HG03469 (cell line): ENCODE results near the gene CCR3.

Experiments used
- ATAC-seq: cut with Tn5 transposase; IDR thresholded peaks from one replicate; pipeline ENCODE4 v1.9.1; 2021; ENCODE audit warnings: mild to moderate bottlenecking, moderate library complexity, moderate number of reproducible peaks; ENCODE audit not compliant: unreplicated experiment

The CCR3 gene

DNA sequence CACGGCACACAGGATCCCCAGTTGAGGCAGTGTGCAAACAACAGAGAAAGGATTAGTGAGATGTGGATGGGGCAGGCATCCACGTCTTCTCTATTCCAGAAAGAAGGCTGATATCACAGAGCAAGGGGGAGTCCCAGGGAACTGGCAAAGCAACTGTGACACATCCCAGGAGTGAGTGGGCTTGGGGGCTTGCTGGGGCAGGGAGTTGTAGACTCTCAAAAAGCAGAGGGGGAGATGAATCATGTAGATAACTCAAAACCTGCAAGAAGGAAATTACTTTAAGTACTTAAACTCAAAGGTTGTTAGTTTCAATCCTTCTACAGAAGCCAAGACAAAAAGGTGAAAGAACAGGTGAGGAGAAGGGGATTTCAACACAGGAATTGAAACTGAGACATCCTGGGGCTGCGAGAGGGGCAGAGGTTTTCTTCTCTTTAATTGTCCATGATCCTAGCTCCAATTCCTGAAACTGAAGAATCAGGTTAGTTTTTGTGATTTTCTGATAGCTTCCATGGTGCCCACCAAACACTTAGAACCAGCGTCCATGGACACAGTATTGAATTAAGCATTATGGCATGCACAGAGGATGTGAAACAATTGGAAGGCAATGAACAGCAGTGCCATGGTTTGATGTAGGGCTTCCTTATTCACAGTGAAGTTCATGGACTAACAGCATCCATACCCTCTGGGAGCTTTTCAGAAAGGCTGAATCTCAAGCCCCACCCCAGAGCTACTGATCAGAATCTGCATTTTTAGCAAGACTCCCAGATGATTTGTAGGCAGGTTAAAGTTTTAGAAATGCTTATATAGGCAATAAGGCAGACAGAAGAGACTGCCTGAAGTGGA lies 52.0 kb downstream of the CCR3 start:
- ATAC-seq = no peak

DNA sequence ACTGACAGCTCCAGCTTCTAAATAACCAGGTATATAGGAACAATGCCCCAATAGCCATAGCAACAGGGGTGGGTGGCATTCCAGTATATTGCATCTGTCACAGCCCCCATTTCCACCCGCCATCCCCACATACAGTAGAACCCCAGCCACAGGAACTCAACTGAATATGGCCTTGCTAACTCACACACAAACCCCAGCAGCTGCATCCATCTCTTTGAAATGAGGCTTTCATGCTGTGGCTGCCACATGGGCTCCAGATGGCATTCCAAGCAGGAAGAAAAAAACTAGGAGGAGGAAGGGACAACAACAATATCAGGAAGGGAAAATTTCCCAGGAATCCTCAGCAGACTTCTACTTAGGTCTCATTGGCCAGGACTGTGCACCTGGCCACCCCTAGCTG lies 54.6 kb downstream of the CCR3 start:
- no peak for ATAC-seq

DNA sequence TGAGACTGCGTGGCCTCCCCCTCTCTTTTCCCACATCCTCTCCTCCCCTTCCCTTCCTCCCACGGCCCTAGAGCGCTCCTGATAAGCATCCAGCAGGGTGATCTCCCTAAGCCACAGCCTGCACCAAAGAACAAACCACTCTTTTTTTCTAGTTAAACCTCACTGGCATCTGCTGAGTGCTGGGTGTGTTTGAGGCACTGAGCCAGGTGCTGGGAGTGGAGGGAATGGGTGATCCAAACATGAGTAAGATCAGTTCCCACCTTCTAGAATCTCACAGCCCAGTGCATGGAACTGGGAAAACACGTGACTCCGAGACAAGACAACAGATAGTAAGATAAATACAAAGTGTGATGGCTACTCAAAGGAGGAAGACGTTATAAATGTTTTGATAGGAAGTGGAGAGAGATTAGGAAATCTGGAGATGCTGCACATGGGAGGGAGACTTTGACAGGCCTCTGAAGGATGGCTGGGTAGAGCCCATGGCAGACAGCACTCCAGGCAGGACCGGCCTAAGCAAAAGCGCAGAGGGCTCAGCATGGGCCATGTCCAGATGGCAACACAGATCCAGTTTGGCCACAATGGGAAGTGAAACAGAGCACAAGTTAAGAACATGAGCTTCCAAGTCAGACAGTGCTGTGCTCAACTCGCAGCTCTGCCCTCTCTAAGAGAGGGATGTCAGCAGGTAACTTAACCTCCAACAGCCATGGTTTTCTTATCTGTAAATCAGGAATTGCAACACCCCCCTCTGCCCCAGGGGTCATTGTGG lies 55.6 kb downstream of the CCR3 start:
- ATAC-seq = no peak

DNA sequence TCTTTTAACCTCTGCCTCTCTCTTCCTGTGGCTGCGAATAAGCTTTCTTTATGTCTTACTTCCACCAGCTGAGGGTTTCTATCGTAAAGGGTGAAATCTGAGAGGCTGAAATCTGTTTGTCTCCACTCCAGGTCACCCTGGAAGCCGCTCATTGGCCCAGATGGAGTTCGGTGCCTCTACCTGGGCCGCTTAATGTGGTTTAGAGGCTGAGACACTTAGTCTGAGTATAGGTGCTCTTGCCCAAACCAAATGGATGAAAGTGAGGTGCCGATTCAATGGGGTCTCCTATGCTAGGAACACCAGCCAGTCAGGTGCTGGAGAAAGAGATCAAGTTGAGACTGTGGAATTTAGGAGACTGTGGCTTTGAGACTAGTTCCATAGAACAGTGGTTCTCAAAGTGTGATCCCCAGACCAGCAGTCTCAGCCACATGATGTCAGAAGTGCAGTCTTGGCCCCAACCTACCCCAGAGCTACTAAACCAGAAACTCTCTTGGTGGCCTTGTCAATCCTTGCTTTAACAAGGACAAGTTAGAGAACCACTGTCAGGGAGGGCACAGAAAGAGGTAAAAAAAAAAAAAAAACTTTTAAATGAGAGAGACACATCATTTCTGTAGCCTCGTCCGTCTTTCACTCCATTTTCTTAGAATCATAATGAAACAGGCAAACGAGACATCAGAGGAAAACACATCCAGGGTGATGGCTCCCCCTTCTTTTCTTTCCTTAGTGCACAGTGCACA lies 56.8 kb downstream of the CCR3 start:
- no peak for ATAC-seq

DNA sequence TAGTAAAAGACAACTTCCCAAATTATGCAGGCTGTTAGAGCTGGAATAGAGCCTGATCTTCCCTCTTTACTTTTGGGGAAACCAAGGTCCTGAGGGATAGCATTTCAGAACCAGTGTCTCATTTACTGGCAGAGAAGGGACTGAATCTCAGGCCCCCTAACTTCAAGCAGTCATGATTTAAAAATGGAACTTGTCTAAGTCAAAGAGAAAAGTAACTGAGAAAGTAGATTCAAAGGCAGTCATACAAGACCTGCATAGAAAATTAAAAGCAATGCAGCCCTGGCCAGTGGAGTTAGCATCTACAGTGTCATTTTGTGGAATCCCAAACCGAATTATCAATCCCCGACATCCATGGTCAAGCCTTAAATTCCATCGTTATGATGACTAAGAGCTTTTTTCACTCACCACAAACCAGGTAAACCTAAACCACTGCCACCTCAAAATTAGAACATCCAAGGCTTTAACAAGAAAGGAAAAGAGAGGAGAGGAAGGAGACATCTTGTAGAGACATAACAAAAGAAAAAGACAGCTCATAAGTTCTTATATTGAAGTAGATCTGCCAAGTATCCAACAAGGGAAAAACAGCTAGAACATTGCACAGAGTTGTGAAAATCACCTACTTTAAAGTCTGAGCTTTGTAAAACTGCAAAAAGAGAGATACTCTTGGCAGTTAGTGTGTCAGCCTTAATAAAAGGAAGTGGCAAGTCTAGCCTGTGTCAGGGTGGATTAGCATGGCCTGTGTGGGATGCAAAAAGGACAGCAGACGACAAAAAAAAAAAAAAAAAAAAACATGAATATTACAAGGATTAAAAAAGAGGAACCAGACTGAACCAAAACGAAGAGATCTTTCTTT lies 57.6 kb downstream of the CCR3 start:
- no peak for ATAC-seq

DNA sequence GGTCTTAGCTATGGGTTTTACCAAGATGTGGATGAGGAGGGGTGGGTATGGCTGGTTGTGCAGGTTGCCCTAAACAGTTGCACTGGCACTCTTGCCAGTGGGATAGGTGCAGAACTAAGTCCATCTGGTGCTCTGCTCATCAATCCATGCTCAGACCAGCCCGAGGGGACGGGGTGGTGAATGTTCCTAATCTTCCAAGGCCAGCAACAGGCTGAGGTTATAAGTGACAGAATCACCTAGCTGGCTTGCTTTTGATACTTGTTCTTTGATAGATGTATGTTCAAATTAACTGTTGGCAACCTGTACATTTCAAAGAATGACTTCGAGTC lies 58.2 kb downstream of the CCR3 start:
- no peak for ATAC-seq

DNA sequence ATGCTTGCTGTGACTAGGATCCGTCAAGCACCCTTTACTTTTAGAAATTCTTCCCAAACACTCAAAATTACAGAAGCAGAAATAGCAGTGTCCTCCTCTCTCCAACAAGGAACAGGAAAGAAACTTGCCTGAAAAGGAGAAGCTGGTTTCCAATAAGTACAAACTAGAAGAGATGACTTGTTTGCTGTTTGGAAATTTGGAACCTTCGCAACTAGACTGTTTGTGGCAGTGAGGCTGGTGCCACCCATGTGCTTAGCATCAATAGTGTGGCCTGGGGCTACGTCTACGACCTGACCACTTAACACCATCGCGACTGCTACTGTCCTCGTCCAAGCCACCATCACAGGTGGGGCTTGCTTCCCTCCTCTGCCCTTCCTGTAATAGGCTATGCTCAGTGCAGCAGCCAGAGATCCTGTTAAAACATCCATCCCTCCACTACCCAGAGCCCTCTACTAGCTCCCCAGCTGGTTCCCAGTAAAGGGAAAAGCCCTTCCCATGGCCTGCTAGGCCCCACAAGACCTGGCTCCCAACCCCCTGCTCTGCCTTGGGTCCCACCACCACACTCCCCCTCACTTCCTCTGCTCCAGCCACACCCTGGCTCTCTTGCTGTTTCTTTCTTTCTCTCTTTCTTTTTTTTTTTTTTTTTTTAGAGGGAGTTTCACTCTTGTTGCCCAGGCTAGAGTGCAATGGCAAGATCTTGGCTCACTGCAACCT lies 59.0 kb downstream of the CCR3 start:
- no peak for ATAC-seq

DNA sequence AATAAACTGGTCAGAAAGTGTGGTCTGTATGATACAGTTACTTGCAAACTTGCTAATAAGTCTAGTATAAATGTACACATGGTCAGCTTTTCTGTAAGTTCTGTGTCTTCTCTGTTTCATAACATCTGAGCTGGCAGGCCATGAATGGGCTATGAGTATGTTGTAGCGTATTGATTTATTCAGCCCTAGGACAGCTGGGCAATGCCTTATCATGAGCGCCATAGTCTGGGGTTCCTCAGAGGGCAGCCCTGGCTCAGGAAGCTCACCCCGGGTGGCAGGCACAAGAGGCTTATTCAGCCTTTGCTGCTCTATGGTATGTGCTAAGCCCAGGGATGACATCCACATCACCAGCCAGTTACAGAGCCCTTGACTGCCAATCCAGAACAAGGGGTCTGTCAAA lies 61.0 kb downstream of the CCR3 start:
- ATAC-seq = no peak

DNA sequence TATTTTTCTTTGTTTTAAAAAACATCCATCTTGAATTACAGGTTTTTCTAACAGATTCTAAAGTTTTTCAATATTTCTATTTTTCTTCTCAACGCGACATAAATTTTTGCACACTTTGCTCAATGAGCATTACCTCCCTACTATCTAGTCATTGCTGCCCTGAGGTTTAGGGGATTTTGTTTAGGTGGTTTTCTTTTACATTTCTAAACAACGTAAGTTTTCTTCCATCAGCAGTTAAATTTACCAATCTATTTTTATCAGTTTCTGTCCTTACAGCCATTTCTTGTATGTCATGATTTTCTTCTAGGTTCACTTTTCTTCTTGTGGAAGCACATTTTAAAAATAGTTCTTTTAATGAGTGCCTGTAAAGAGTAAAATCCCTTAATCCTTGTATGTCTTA lies 62.5 kb downstream of the CCR3 start:
- no peak for ATAC-seq

DNA sequence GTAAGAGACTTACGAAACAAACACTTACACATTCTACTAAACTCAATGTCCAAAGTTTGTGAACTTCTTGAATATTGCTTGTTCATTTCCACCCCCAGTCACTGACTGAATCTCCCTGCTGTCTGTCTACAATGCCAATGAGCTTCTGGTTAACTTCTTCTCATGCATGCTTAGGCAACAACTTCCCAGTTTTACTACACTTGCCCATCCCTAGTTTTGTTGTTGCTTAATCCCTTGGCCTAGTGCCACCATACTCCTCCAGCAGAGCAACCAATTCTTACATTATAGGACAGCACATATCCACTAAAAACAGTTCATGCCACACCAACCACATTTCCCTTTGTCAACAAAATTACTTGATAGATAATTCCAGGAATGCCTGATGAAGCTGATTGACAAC lies 70.7 kb downstream of the CCR3 start:
- no peak for ATAC-seq

DNA sequence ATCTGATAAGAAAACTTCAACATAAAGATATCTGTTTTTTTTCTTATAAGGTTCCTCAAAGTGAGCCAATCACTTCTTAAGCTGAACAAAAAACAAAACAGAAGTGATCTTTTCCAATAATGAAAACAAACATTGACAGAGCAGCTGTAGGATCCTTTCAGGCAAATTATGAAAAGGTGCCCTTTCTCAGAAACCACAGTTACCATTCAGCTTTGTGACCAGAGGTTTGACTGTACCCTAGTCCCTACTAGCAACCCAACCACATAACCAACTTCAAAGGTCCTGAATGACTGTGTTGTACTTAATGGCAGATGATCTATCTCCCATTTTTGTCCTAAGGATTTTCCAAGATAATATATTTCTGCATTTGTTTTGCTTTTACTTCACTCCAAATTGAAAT lies 72.3 kb downstream of the CCR3 start:
- ATAC-seq = no peak

DNA sequence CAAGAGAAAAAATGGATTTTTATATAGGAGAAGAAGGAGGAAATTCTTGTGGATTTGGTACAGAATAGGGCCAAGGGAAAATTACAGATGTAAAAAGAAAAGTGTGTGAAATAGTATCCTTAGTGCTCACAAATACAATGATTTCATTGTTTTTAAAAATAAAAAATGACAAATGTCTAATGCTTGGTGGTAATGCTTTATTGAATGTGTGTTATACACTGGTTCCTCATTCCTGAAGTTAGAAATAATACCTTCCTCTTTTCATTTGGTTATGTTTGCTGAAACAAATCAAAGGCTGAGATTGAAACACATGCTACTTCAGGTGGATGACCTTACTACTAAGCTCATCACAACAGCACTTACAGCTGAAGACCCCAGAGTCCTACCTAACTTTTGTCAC lies 73.9 kb downstream of the CCR3 start:
- ATAC-seq = no peak
